Measurements from ENCODE around the gene A1CF.
"Not testable (repeated sequence)": the region's sequence is repeated elsewhere in the genome, so short reads cannot be mapped to it uniquely, and the experiment has no call there.

Gene A1CF

GRCh38 chr10:50787962-50788361 is 97.5 kb downstream of the A1CF start:
- not testable (repeated sequence) for DNase-seq (ENCODE audit: low spot score)

- not testable (repeated sequence) for DNase-seq (ENCODE audit: low spot score)
Measured at GRCh38 chr10:50782017-50782416, 103.4 kb downstream of the A1CF start.

GRCh38 chr10:50780036-50780435 is 105.4 kb downstream of the A1CF start:
- DNase-seq (ENCODE audit: low spot score): not testable (repeated sequence)

- not testable (repeated sequence) for DNase-seq (ENCODE audit: low spot score)
Measured at GRCh38 chr10:50774868-50775267, 110.6 kb downstream of the A1CF start.

- not testable (repeated sequence) for DNase-seq (ENCODE audit: low spot score)
Measured at GRCh38 chr10:50772042-50772441, 113.4 kb downstream of the A1CF start.

- DNase-seq (ENCODE audit: low spot score): not testable (repeated sequence)
Measured at GRCh38 chr10:50766774-50767513, 118.5 kb downstream of the A1CF start.

Measured in globus pallidus (tissue), 1 donor.